ENCODE results near the gene EPHA2. TPM values are rescaled to one million over a fixed set of nuclear protein-coding genes. Genes with fewer than 3 reads are reported as not detected.

The EPHA2 gene
- total and polyA plus RNA-seq, 12 donors = 0.83 to 49.5 (median 14.8) TPM

DNA sequence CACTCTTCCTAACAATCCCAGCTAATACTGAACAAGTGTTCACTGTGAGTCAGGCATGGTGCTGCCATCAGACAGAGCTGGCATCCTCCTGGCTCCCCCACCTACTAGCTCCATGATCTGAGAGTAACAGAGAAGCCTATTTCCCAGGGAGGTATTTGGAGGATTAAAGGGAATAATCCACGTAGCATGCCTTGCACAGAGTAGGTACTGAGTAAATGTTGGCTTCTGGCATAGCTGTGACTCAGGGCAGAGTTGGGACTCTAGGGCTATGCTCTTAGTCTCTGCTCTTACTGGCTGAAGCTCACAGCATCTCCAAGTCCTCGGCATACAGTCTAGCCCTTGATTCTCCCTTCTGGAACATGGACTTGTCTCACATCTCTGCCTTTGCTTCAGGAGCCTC lies 48.3 kb upstream of the EPHA2 start:
- TF ChIP-seq, protein P1, sequence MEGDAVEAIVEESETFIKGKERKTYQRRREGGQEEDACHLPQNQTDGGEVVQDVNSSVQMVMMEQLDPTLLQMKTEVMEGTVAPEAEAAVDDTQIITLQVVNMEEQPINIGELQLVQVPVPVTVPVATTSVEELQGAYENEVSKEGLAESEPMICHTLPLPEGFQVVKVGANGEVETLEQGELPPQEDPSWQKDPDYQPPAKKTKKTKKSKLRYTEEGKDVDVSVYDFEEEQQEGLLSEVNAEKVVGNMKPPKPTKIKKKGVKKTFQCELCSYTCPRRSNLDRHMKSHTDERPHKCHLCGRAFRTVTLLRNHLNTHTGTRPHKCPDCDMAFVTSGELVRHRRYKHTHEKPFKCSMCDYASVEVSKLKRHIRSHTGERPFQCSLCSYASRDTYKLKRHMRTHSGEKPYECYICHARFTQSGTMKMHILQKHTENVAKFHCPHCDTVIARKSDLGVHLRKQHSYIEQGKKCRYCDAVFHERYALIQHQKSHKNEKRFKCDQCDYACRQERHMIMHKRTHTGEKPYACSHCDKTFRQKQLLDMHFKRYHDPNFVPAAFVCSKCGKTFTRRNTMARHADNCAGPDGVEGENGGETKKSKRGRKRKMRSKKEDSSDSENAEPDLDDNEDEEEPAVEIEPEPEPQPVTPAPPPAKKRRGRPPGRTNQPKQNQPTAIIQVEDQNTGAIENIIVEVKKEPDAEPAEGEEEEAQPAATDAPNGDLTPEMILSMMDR (IDR thresholded peaks at IDR 0.05) = no peak
- TF ChIP-seq POLR2A (IDR thresholded peaks at IDR 0.05) = no peak
- Histone ChIP-seq H3K4me1 (replicated peaks in 1 of 2) (peaks cover 16 to 25% of the 10 kb centered on the region in 2 donors), H3K36me3 (replicated peaks in 1 of 2) (peaks cover 0 to 6% of the 10 kb centered on the region in 2 donors), H3K27ac (no peak overlapping the region), H3K27me3 (no peaks in the 10 kb centered on the region), H3K4me3 (no peak overlapping the region), H3K9me3 (replicated peaks in 1 of 3) (no peaks in the 10 kb centered on the region)
- WGBS, 4 donors = 83 to 100% (median 88%) methylated on average over 1 to 2 of the region's 2 CpGs; no CpG with 5 or more reads in 1 of the 4 donors
- DNase-seq = no peak
- intact Hi-C loops (cut with DNase I) = no loop called here

DNA sequence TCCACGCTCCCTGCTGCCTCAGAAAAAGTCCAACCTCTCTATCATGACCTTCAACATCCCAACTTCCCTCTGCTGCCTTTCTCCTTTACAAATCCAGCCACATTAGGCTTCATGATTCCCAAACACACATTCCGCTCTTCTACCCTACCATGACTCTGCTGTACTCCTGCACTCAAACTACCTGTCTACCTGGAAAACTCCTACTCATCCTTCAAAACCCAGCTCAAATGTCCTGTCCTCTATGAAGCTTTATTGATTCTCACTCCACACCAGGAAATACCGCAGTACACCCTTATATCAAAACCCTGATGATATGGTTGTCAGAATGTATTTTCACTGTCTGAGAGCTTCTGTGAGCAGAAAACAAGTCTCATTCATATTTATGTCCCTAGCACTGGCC lies 47.7 kb upstream of the EPHA2 start:
- intact Hi-C loops (cut with DNase I) = no loop called here
- Histone ChIP-seq H3K27me3 (no peaks in the 10 kb centered on the region), H3K4me3 (no peak overlapping the region), H3K36me3 (replicated peaks in 1 of 2) (peaks cover 0 to 6% of the 10 kb centered on the region in 2 donors), H3K27ac (no peak overlapping the region), H3K4me1 (replicated peaks in 1 of 2) (peaks cover 12 to 20% of the 10 kb centered on the region in 2 donors), H3K9me3 (replicated peaks in 1 of 3) (no peaks in the 10 kb centered on the region)
- 48 to 85% (median 69%) methylated on average over 3 of the region's 3 CpGs for WGBS, 4 donors
- DNase-seq = no peak
- no peak for TF ChIP-seq POLR2A (IDR thresholded peaks at IDR 0.05)
- TF ChIP-seq, protein P1 (IDR thresholded peaks at IDR 0.05) = no peak

DNA sequence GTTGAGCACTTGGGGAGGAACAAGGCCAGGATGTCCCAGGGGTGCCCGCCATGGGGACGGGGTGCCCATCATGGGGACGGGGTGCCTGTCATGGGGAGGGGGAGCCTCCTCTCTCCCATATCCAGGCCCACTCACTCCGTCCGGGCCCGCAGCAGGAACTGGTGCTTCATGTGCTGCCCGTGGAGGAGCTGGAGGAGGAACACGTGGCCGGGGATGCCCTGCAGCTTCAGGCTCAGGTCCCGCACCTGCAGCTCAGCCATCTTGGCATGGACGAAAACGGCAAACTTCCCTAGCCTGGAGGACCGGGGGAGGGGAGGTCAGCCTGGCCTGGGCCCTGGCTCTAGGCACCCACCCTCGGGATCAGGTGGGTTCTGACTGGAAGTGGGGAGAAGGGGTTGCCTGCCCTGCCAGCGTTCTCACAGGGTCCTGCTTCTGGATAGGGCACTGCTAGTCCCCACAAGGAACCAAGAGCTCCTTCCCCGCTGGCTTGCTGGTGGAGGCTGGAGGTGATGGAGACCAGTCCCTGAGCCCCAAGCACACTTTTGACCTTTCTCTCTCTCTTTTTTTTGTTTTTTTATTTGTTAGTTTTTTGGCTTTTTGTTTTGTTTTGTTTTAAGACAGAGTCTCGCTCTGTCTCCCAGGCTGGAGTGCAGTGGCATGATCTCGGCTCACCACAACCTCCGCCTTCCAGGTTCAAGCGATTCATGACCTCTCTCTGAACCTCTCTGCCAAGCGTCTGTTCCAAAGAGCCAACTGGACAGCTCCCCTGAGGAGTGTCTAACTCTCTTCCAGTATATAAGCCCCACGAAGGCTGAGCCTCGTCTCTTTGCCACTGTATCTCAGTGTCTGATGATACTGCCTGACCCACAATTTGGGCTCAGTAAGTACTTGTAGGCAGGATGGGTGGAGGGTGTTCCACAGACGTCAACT lies 46.7 kb upstream of the EPHA2 start:
- peaks cover 8 to 10% of the 10 kb centered on the region in 2 donors for H3K4me1 ChIP-seq (replicated peaks in 1 of 2)
- DNase-seq = no peak
- intact Hi-C loops (cut with DNase I) = no loop called here
- no peaks in the 10 kb centered on the region for H3K27me3 ChIP-seq
- TF ChIP-seq, protein P1 (IDR thresholded peaks at IDR 0.05) = no peak
- no peak for TF ChIP-seq POLR2A (IDR thresholded peaks at IDR 0.05)
- H3K9me3 ChIP-seq (replicated peaks in 1 of 3) = no peaks in the 10 kb centered on the region
- no peak overlapping the region for H3K4me3 ChIP-seq
- no peak overlapping the region for H3K27ac ChIP-seq
- 87 to 94% (median 91%) methylated on average over 20 to 24 of the region's 24 CpGs for WGBS, 4 donors
- peaks cover 0 to 6% of the 10 kb centered on the region in 2 donors for H3K36me3 ChIP-seq (replicated peaks in 1 of 2)

DNA sequence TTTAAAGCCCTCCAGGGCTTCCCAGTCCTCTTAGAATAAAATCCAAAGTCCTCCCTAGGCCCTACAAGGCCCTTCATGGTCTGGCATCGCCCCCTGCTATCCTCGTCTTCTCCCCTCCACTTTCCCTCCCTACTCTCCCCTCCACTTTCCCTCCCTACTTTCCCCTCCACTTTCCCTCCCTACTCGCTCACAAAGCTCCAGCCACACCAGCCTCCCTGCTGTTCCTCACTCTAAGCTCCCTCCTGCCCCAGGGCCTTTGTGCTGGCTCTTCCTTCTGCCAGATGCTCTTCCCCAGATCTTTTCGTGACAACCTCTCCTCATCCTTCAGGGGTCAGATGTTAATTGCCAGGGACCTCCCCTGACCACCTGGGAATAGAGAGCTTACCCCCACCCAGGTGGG lies 43.8 kb upstream of the EPHA2 start:
- intact Hi-C loops (cut with DNase I) = loop anchor here in 1 of 2 donors (5.0 kb wide), 1 partner anchor 48 kb away; no protein-coding TSS in a partner anchor

More for the DNA sequence above, 43.8 kb upstream of the EPHA2 start:
- Histone ChIP-seq H3K36me3 (replicated peaks in 1 of 2) (peaks cover 0 to 6% of the 10 kb centered on the region in 2 donors), H3K27me3 (no peaks in the 10 kb centered on the region), H3K27ac (no peak overlapping the region), H3K4me1 (replicated peaks in 1 of 2) (peaks cover 0 to 6% of the 10 kb centered on the region in 2 donors), H3K4me3 (no peak overlapping the region), H3K9me3 (replicated peaks in 1 of 3) (no peaks in the 10 kb centered on the region)
- TF ChIP-seq, protein P1 (IDR thresholded peaks at IDR 0.05) = no peak
- TF ChIP-seq POLR2A (IDR thresholded peaks at IDR 0.05) = no peak
- DNase-seq = no peak
- 91 to 94% (median 93%) methylated on average over 4 of the region's 4 CpGs for WGBS, 4 donors

All from adrenal gland (tissue), 12 donors.